ENCODE results near the gene EFCAB8. TPM values are rescaled to one million over a fixed set of nuclear protein-coding genes. Genes with fewer than 3 reads are reported as not detected.

EFCAB8 gene
- total RNA-seq, 6 experiments from 2014 or later: 0.17 to 0.22 (median 0.20) TPM; not detected in 2

DNA sequence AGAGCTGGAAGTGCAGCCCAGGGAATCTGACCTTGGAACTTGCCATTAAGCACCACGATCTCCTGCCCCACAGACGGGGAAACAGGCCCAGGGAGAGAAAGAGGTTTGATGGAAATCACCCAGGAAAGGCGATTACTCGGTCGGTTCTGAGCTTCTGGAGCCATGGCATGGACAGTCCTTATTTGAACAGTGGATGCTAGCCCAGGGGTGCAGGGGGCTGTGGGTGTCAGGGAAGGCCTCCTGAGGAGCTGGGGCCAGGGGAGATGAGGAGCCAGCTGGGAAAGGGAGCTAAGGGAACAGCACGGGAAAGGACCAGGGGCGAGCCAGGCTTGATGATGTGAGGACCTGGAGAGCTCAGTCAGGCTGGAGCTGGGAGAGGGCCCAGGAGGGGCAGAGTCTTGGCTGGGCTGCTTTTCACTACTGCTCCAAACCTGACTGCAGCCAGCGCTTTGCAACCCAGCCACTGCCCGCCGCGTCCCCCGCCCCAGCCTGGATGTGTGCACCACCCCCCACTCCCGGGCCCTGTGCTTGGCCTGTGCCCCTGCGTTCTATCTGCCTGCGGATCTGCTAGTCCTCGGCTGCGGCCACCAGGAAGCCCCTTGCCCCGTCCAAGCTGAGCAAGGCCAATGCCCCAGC is 127.7 kb downstream of the EFCAB8 start:
- no peak overlapping the region for H3K4me3 ChIP-seq
- intact Hi-C loops (cut with DNase I): no loop called here
- H3K9me3 ChIP-seq: no peaks in the 10 kb centered on the region
- H3K27ac ChIP-seq: no peak overlapping the region
- H3K4me1 ChIP-seq: no peaks in the 10 kb centered on the region
- no peak for TF ChIP-seq POLR2A (IDR thresholded peaks at IDR 0.05)
- TF ChIP-seq, protein P1, sequence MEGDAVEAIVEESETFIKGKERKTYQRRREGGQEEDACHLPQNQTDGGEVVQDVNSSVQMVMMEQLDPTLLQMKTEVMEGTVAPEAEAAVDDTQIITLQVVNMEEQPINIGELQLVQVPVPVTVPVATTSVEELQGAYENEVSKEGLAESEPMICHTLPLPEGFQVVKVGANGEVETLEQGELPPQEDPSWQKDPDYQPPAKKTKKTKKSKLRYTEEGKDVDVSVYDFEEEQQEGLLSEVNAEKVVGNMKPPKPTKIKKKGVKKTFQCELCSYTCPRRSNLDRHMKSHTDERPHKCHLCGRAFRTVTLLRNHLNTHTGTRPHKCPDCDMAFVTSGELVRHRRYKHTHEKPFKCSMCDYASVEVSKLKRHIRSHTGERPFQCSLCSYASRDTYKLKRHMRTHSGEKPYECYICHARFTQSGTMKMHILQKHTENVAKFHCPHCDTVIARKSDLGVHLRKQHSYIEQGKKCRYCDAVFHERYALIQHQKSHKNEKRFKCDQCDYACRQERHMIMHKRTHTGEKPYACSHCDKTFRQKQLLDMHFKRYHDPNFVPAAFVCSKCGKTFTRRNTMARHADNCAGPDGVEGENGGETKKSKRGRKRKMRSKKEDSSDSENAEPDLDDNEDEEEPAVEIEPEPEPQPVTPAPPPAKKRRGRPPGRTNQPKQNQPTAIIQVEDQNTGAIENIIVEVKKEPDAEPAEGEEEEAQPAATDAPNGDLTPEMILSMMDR (IDR thresholded peaks at IDR 0.05): no peak
- 71% methylated on average over 5 of the region's 18 CpGs for WGBS (ENCODE audit: insufficient coverage, low coverage, low lambda C conversion rate, missing lambda C conversion rate)
- no peak for ATAC-seq
- no peaks in the 10 kb centered on the region for H3K36me3 ChIP-seq
- no peak for DNase-seq
- no peaks in the 10 kb centered on the region for H3K27me3 ChIP-seq

DNA sequence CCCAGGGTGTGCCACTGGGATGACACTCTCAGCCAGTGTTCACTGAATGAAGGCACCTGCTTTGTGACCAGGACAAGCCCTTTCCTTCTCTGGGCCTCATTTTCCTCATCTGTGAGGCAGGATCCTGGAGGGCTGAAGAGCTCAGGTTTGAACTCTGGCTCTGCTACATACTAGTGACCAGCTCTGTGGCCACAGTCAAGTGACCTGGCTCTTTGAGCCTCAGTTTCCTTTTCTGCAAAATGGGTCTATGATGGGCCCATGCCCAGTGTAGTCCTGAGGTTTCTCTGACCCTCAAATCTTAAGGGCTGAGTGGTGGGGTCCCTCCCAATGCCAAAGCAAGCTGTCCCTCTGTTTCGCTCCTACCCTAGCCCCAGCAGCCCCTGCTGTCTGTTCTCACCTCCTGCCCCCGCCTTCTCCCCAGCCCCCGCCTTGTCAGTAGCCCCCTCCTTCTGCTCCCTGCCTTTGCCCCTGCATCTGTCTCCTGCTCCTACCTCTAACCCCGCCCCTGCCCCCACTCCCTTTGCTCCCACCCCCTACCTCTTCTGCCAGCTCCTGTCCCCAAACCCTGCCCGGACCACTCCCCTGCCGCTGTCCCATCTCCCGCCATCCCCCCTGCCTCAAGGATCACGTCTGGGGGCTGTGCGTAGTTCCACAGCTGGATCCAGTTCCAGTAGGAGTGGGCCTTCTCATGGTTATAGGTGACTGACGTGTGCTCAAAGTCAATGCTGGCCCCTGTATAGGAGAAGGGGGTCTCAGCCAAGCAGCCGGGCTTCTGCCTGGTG is 128.5 kb downstream of the EFCAB8 start:
- 74% methylated on average over 8 of the region's 11 CpGs for WGBS (ENCODE audit: insufficient coverage, low coverage, low lambda C conversion rate, missing lambda C conversion rate)
- no peaks in the 10 kb centered on the region for H3K4me1 ChIP-seq
- H3K36me3 ChIP-seq: no peaks in the 10 kb centered on the region
- intact Hi-C loops (cut with DNase I): no loop called here
- ATAC-seq: no peak
- H3K27ac ChIP-seq: no peak overlapping the region
- no peaks in the 10 kb centered on the region for H3K9me3 ChIP-seq
- DNase-seq: no peak
- TF ChIP-seq, protein P1 (IDR thresholded peaks at IDR 0.05): no peak
- TF ChIP-seq POLR2A (IDR thresholded peaks at IDR 0.05): no peak
- H3K4me3 ChIP-seq: no peak overlapping the region
- H3K27me3 ChIP-seq: no peaks in the 10 kb centered on the region

DNA sequence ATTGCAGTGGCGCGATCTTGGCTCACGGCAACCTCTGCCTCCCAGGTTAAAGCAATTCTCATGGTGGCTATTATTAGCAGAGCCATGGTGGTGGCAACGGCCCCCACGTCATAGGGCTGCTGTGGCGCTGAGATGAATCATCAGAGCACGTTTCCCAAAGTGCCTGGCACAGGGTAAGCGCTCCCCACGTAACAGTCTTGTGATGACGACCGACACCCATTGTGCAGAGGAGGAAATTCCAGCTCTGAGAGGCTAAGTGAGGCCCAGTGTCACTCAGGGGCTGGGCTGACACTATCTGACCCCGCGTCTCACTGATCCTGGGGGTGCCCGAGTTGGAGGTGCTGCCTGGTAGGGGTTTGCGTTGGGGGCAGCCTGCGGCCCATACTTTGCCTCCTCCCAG is 129.3 kb downstream of the EFCAB8 start:
- H3K27me3 ChIP-seq: no peaks in the 10 kb centered on the region
- WGBS (ENCODE audit: insufficient coverage, low coverage, low lambda C conversion rate, missing lambda C conversion rate): 91% methylated on average over 6 of the region's 16 CpGs
- no peaks in the 10 kb centered on the region for H3K9me3 ChIP-seq
- H3K36me3 ChIP-seq: no peaks in the 10 kb centered on the region
- TF ChIP-seq, protein P1 (IDR thresholded peaks at IDR 0.05): no peak
- TF ChIP-seq POLR2A (IDR thresholded peaks at IDR 0.05): no peak
- no peaks in the 10 kb centered on the region for H3K4me1 ChIP-seq
- H3K27ac ChIP-seq: no peak overlapping the region
- intact Hi-C loops (cut with DNase I): no loop called here
- DNase-seq (no peak), ATAC-seq (no peak)
- no peak overlapping the region for H3K4me3 ChIP-seq

DNA sequence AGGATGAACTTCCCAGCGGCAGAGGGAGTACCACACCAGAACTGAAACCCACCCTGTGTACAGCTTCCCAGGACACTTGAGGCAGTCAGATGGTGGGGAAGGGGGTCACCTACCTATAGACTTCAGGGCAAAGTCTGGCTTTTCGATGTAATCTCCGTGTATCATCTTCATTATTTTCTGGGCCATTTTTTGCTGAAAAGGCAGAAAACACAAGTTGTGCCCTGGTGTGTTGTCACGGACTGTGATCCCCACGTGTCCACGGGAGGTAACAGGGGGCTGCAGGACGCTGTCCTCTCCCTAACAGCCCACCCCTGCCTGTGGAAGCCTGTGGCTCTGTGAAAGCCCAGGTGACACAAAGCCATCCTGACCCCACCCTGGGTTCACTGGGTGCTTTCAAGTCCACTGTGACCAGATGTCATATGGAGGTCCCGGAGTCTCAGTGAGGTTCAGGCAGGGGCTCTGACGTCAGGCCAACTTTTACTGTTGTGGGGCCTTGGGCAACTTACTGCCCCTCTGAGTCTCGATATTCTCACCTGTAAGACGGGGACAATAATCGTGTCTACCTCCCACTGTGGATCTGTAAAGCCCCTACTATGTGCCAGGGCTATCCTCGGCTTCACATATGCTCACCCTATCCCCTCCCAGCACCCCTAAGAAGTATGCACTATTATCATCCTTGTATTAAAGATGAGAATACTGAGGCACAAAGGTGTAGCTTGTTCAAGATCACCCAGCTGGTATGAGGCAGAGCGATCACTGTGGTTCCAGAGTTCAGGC is 131.0 kb downstream of the EFCAB8 start:
- Histone ChIP-seq H3K36me3 (no peaks in the 10 kb centered on the region), H3K27me3 (no peaks in the 10 kb centered on the region), H3K4me3 (no peak overlapping the region), H3K4me1 (no peaks in the 10 kb centered on the region), H3K9me3 (no peaks in the 10 kb centered on the region), H3K27ac (no peak overlapping the region)
- no peak for TF ChIP-seq POLR2A (IDR thresholded peaks at IDR 0.05)
- TF ChIP-seq, protein P1 (IDR thresholded peaks at IDR 0.05): no peak
- DNase-seq (no peak), ATAC-seq (no peak)
- 81% methylated on average over 12 of the region's 14 CpGs for WGBS (ENCODE audit: insufficient coverage, low coverage, low lambda C conversion rate, missing lambda C conversion rate)
- intact Hi-C loops (cut with DNase I): no loop called here
